C4-2B (cell line): ENCODE results near the gene PELI2.
"Not testable (repeated sequence)": the region's sequence is repeated elsewhere in the genome, so short reads cannot be mapped to it uniquely, and the experiment has no call there.

Experiments used
- H3K27ac ChIP-seq: fragments of 450-650 bp; 2 replicates; pipeline ENCODE4 v1.5.1; 2017
- CTCF ChIP-seq: fragments of 450-650 bp; conservative IDR thresholded peaks from 2 replicates; pipeline ENCODE4 v1.5.1; 2017; ENCODE audit warnings: mild to moderate bottlenecking
- ZFX ChIP-seq: fragments of 450-650 bp; IDR thresholded peaks from 2 replicates; pipeline ENCODE4 v1.6.1; 2017

Gene PELI2

GRCh38 chr14:56161658-56162057, 43.4 kb downstream of the PELI2 start:
- no peak overlapping the region for H3K27ac ChIP-seq
- TF ChIP-seq CTCF (no peak), ZFX (no peak)

GRCh38 chr14:56162476-56162875, 44.3 kb downstream of the PELI2 start:
- H3K27ac ChIP-seq = no peak overlapping the region
- no peak for TF ChIP-seq ZFX

GRCh38 chr14:56166579-56166978, 48.4 kb downstream of the PELI2 start:
- not testable (repeated sequence) for H3K27ac ChIP-seq

- peak overlapping the region; percentile 73 for H3K27ac ChIP-seq
- TF ChIP-seq ZFX (no peak), CTCF (peak; percentile 54)
Measured at GRCh38 chr14:56168007-56168616, 49.9 kb downstream of the PELI2 start.

- no peak for TF ChIP-seq ZFX
- no peak for TF ChIP-seq CTCF
- H3K27ac ChIP-seq = no peak overlapping the region
Measured at GRCh38 chr14:56170028-56170427, 51.8 kb downstream of the PELI2 start.

GRCh38 chr14:56170877-56171422, 52.7 kb downstream of the PELI2 start:
- H3K27ac ChIP-seq = no peak overlapping the region
- TF ChIP-seq CTCF = no peak
- TF ChIP-seq ZFX = no peak

- no peak overlapping the region for H3K27ac ChIP-seq
- TF ChIP-seq CTCF = no peak
- TF ChIP-seq ZFX = no peak
Measured at GRCh38 chr14:56172074-56172473, 53.9 kb downstream of the PELI2 start.

GRCh38 chr14:56172571-56172971, 54.4 kb downstream of the PELI2 start:
- TF ChIP-seq CTCF (no peak), ZFX (no peak)
- no peak overlapping the region for H3K27ac ChIP-seq
